Psoas muscle (tissue), 8 donors: Measurements from ENCODE around the gene LDLRAD4. TPM values are rescaled to one million over a fixed set of nuclear protein-coding genes. Genes with fewer than 3 reads are reported as not detected.

Experiments used
- ATAC-seq, 4 donors: fragments of 200-7000 bp; cut with Tn5 transposase; one replicate each; pipeline ENCODE4 v1.9.1; 2020; ENCODE audit warnings: moderate library complexity in 3 of 4, mild to moderate bottlenecking in 2 of 4
- DNase-seq, 2 donors: peaks; one replicate each; pipeline ENCODE4 v3.0.0-alpha.2; 2020
- H3K27ac ChIP-seq: fragments of 200-600 bp; one replicate; pipeline ENCODE4 v1.8.0; 2022
- H3K27me3 ChIP-seq, 3 donors: fragments of 200-600 bp in 1 of 3; one replicate each; pipeline versions ENCODE4 v1.6.1 to v1.8.0; 2013 to 2022; ENCODE audit warnings: low read length in 2 of 3, mild to moderate bottlenecking in 2 of 3, moderate library complexity in 1 of 3; ENCODE audit not compliant: insufficient read depth in 3 of 3
- H3K36me3 ChIP-seq, 2 donors: fragments of 200-600 bp in 1 of 2; one replicate each; pipeline versions ENCODE4 v1.6.1 to v1.8.0; 2013 to 2022; ENCODE audit warnings: low read depth in 1 of 2, mild to moderate bottlenecking in 1 of 2, moderate library complexity in 1 of 2; ENCODE audit not compliant: insufficient read depth in 1 of 2
- H3K4me1 ChIP-seq: fragments of 200-600 bp; one replicate; pipeline ENCODE4 v1.8.0; 2022
- H3K4me3 ChIP-seq: fragments of 200-600 bp; one replicate; pipeline ENCODE4 v1.8.0; 2022; ENCODE audit warnings: mild to moderate bottlenecking
- H3K9me3 ChIP-seq: fragments of 200-600 bp; one replicate; pipeline ENCODE4 v1.8.0; 2022
- WGBS, 3 donors: extraction: QIAGEN DNeasy Blood & Tissue Kit; methylation state at CpG; one replicate each; pipeline versions ENCODE4 v1.1.6 to v1.1.7; 2013; 5-methylcytosine and 5-hydroxymethylcytosine counted together
- intact Hi-C, 2 donors: fragments of 100-400 bp; cut with DNase I; formaldehyde crosslinking; loops; one replicate each; pipeline versions ENCODE4 v1.11.0 to v1.14.2; 2022
- polyA plus RNA-seq, 3 donors: library from polyadenylated mRNA; stranded (reverse); fragments of 200-250 nt; gene quantifications; one replicate each; pipeline ENCODE4 v1.2.3, GENCODE V29; 2013
- total RNA-seq, 4 donors: library from RNA; stranded (reverse); fragmentation: NEBNext Ultra II Directional in 2 of 4; extraction: Animal tissue kit (Norgen Biotek cat#: 25700) in 2 of 4; gene quantifications; one replicate each; pipeline versions ENCODE4 v1.2.1 to v1.2.4, GENCODE V29; 2021 to 2023
- TF ChIP-seq, protein P1 (sequence below): fragments of 200-600 bp; IDR thresholded peaks from one replicate; pipeline ENCODE4 v1.8.0; 2022; ENCODE audit warnings: antibody characterized with exemption
- donor health status: healthy with polysubstance abuse.
- donor health status: DM: no; HTN: no; CAD: no; lungs with moderate emphysema.
- donor health status: Bipolar disorder and iron deficiency.
- donor health status: healthy.
- donor health status: DM: yes; HTN: yes; CAD: no.
- donor health status: DM: no; HTN: no; CAD: no.
- donor health status: DM: no; HTN: no; CAD: no.
- donor health status: DM: yes; HTN: yes; CAD: no.

Gene LDLRAD4
- total and polyA plus RNA-seq, 7 donors: 1.8 to 13.9 (median 3.8) TPM

DNA sequence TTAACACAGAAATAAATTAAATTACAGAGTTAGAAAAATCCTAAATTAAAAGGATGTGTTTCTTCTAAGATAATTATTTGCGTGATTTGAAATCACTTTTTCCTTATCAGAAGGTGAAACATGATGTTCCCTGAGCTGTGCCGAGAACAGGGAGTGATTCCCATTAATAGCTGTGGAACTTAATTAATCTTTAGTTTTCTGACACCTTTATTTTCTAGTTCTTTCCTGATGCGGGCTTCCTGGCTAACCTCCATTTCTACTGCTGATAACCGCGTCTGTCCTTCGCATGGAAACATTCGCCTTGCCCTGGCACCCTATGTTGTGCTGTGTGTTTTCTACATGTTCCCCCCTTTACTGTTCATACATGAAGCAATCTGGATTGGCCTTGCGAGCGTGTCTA is 334.9 kb downstream of the LDLRAD4 start:
- H3K4me1 ChIP-seq: peaks cover 13% of the 10 kb centered on the region
- H3K27me3 ChIP-seq: no peaks in the 10 kb centered on the region
- TF ChIP-seq, protein P1, sequence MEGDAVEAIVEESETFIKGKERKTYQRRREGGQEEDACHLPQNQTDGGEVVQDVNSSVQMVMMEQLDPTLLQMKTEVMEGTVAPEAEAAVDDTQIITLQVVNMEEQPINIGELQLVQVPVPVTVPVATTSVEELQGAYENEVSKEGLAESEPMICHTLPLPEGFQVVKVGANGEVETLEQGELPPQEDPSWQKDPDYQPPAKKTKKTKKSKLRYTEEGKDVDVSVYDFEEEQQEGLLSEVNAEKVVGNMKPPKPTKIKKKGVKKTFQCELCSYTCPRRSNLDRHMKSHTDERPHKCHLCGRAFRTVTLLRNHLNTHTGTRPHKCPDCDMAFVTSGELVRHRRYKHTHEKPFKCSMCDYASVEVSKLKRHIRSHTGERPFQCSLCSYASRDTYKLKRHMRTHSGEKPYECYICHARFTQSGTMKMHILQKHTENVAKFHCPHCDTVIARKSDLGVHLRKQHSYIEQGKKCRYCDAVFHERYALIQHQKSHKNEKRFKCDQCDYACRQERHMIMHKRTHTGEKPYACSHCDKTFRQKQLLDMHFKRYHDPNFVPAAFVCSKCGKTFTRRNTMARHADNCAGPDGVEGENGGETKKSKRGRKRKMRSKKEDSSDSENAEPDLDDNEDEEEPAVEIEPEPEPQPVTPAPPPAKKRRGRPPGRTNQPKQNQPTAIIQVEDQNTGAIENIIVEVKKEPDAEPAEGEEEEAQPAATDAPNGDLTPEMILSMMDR: no peak
- 73 to 84% (median 74%) methylated on average over 9 of the region's 9 CpGs for WGBS, 3 donors
- ATAC-seq (no peak), DNase-seq (no peak)
- H3K4me3 ChIP-seq: no peak overlapping the region
- no peaks in the 10 kb centered on the region for H3K9me3 ChIP-seq
- intact Hi-C loops: loop anchor here (10.0 kb wide), 2 partner anchors 171 to 251 kb away; partner anchors contain the start of genes FAM210A (in 1 of the 2) and RNMT (in 1 of the 2)
- no peaks in the 10 kb centered on the region for H3K36me3 ChIP-seq
- H3K27ac ChIP-seq: no peak overlapping the region

DNA sequence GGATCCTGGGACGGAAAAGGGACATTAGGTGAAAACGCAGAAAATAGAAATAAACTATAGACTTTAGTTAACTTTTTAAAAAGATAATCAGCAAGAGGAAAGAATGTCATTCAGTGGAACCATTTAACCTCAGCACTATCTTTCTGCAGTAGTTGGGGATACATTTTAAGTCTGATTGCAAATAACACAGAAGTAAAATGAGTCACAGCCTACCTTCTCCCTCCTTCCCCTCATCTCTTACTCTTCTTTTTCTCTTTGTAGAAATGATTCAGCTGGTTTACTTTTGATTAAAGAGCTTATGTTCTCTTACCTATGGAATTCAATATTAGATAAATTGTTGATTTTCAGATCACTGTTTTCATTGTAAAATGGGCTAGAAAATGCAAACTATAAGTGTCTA is 336.6 kb downstream of the LDLRAD4 start:
- Histone ChIP-seq H3K36me3 (no peaks in the 10 kb centered on the region), H3K27ac (no peak overlapping the region), H3K4me1 (no peaks in the 10 kb centered on the region), H3K4me3 (no peak overlapping the region), H3K27me3 (no peaks in the 10 kb centered on the region), H3K9me3 (no peaks in the 10 kb centered on the region)
- ATAC-seq (no peak), DNase-seq (no peak)
- intact Hi-C loops: loop anchor here (5.0 to 10.0 kb wide), 4 partner anchors 72 to 250 kb away; partner anchors contain the start of genes FAM210A (in 2 of the 2) and RNMT (in 2 of the 2)
- TF ChIP-seq, protein P1: no peak
- 98% methylated on average over 2 of the region's 2 CpGs for WGBS, 3 donors

GRCh38 chr18:13555865-13556264 is 337.3 kb downstream of the LDLRAD4 start:
- TF ChIP-seq, protein P1: no peak
- ATAC-seq (no peak), DNase-seq (no peak)
- Histone ChIP-seq H3K27me3 (no peaks in the 10 kb centered on the region), H3K9me3 (no peaks in the 10 kb centered on the region), H3K27ac (no peak overlapping the region), H3K36me3 (no peaks in the 10 kb centered on the region), H3K4me1 (no peaks in the 10 kb centered on the region), H3K4me3 (no peak overlapping the region)
- intact Hi-C loops: loop anchor here (5.0 to 10.0 kb wide), 4 partner anchors 71 to 249 kb away; partner anchors contain the start of genes FAM210A (in 2 of the 2) and RNMT (in 2 of the 2)
- WGBS, 3 donors: 50 to 56% (median 52%) methylated on average over 3 of the region's 3 CpGs

- H3K36me3 ChIP-seq: no peaks in the 10 kb centered on the region
- H3K4me1 ChIP-seq: no peaks in the 10 kb centered on the region
- TF ChIP-seq, protein P1: no peak
- no peak overlapping the region for H3K4me3 ChIP-seq
- no peaks in the 10 kb centered on the region for H3K27me3 ChIP-seq
- H3K9me3 ChIP-seq: no peaks in the 10 kb centered on the region
- no peak for ATAC-seq
- H3K27ac ChIP-seq: no peak overlapping the region
- WGBS, 3 donors: 17 to 26% (median 20%) methylated on average over 3 of the region's 3 CpGs
- no peak for DNase-seq
- intact Hi-C loops: loop anchor here (5.0 to 10.0 kb wide), 4 partner anchors 71 to 248 kb away; partner anchors contain the start of genes FAM210A (in 2 of the 2) and RNMT (in 2 of the 2)
These were observed 337.9 kb downstream of the LDLRAD4 start for GRCh38 chr18:13556502-13556901.

DNA sequence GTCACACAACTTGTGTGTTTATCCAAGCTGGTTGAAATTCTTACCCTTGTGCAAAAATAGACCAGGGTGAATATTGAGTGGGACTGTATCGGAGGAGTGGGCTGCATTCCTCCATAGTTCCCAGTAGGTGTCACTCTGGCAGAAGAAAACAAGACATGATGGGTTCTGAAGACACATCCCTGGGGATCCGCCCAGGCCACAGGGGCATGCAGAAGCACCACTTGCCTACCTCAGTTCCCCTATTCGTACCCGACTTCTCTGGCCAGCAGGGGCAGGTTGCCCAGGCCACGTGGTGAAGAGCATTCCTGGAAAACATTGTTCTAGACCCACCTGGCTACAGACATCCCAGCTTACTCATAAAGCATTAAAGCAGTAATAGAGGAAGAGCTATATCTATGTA is 339.6 kb downstream of the LDLRAD4 start:
- TF ChIP-seq, protein P1: peak; percentile 66
- Histone ChIP-seq H3K4me1 (peaks cover 7% of the 10 kb centered on the region), H3K9me3 (no peaks in the 10 kb centered on the region), H3K36me3 (no peaks in the 10 kb centered on the region), H3K27ac (no peak overlapping the region), H3K27me3 (no peaks in the 10 kb centered on the region), H3K4me3 (no peak overlapping the region)
- 4 to 9% (median 7%) methylated on average over 5 of the region's 5 CpGs for WGBS, 3 donors
- intact Hi-C loops: loop anchor here (2.0 to 10.0 kb wide), 5 partner anchors 69 to 247 kb away; partner anchors contain the start of genes FAM210A (in 2 of the 2) and RNMT (in 2 of the 2)
- DNase-seq: no peak
- ATAC-seq: peak; percentile 83 to 93 (median 90)
